H9 (cell line): ENCODE data around the gene HEXIM1. TPM values are rescaled to one million over a fixed set of nuclear protein-coding genes. Genes with fewer than 3 reads are reported as not detected.
A peak's percentile ranks its signal among the peaks of the same experiment; 100 is the strongest.

Experiments
- DNase-seq: peaks from one replicate; pipeline ENCODE4 v3.0.0-alpha.2; 2017
- H2AFZ ChIP-seq: one replicate; pipeline ENCODE4 v1.6.1; 2013; ENCODE audit warnings: mild to moderate bottlenecking, low read length, control low read depth, moderate library complexity
- H2AK5ac ChIP-seq: 2 replicates; pipeline ENCODE4 v1.6.1; 2013; ENCODE audit warnings: low read length, control low read depth, mixed read lengths; ENCODE audit not compliant: insufficient read length
- H2BK120ac ChIP-seq: one replicate; pipeline ENCODE4 v1.6.1; 2013; ENCODE audit warnings: low read depth, mild to moderate bottlenecking, low read length, control low read depth, inconsistent platforms; ENCODE audit not compliant: poor library complexity, severe bottlenecking
- H2BK12ac ChIP-seq: 2 replicates; pipeline ENCODE4 v1.6.1; 2013; ENCODE audit warnings: low read length, control low read depth, mixed read lengths, low read depth; ENCODE audit not compliant: insufficient read length
- H2BK15ac ChIP-seq: 2 replicates; pipeline ENCODE4 v1.6.1; 2013; ENCODE audit warnings: low read depth, low read length, control low read depth
- H2BK20ac ChIP-seq: one replicate; pipeline ENCODE4 v1.6.1; 2013; ENCODE audit warnings: low read depth, mild to moderate bottlenecking, low read length, control low read depth, inconsistent platforms; ENCODE audit not compliant: poor library complexity, severe bottlenecking
- H2BK5ac ChIP-seq: 2 replicates; pipeline ENCODE4 v1.6.1; 2013; ENCODE audit warnings: low read length, control low read depth, mixed read lengths; ENCODE audit not compliant: insufficient read length
- H3K14ac ChIP-seq: 2 replicates; pipeline ENCODE4 v1.6.1; 2013; ENCODE audit warnings: low read length, control low read depth; ENCODE audit not compliant: insufficient read depth
- H3K18ac ChIP-seq: 2 replicates; pipeline ENCODE4 v1.6.1; 2013; ENCODE audit warnings: low read depth, mild to moderate bottlenecking, mixed read lengths, low read length, control low read depth; ENCODE audit not compliant: insufficient read length
- H3K23ac ChIP-seq: 2 replicates; pipeline ENCODE4 v1.6.1; 2013; ENCODE audit warnings: low read length, control low read depth, mixed read lengths, low read depth; ENCODE audit not compliant: insufficient read length
- H3K23me2 ChIP-seq: 2 replicates; pipeline ENCODE4 v1.6.1; 2013; ENCODE audit warnings: low read depth, mild to moderate bottlenecking, mixed read lengths, low read length, control low read depth; ENCODE audit not compliant: insufficient read length, poor library complexity, severe bottlenecking
- H3K27ac ChIP-seq: 2 replicates; pipeline ENCODE4 v1.5.1; 2013; ENCODE audit warnings: low read length, control low read depth, mixed read lengths, low read depth; ENCODE audit not compliant: insufficient read length
- H3K27me3 ChIP-seq: 2 replicates; pipeline ENCODE4 v1.6.1; 2013; ENCODE audit warnings: low read length, control low read depth, inconsistent platforms; ENCODE audit not compliant: insufficient read depth
- H3K4ac ChIP-seq: 2 replicates; pipeline ENCODE4 v1.6.1; 2013; ENCODE audit warnings: low read depth, mild to moderate bottlenecking, control low read depth, inconsistent platforms, low read length, moderate library complexity
- H3K4me1 ChIP-seq: 2 replicates; pipeline ENCODE4 v1.6.1; 2013; ENCODE audit warnings: low read length, control low read depth, inconsistent platforms; ENCODE audit not compliant: insufficient read depth
- H3K4me2 ChIP-seq: 2 replicates; pipeline ENCODE4 v1.6.1; 2013; ENCODE audit warnings: low read length, control low read depth, mixed read lengths; ENCODE audit not compliant: insufficient read length, insufficient read depth
- H3K56ac ChIP-seq: 2 replicates; pipeline ENCODE4 v1.6.1; 2013; ENCODE audit warnings: low read depth, mild to moderate bottlenecking, mixed read lengths, low read length, control low read depth; ENCODE audit not compliant: insufficient read length
- H3K79me1 ChIP-seq: 2 replicates; pipeline ENCODE4 v1.6.1; 2013; ENCODE audit warnings: low read depth, mild to moderate bottlenecking, moderate library complexity, low read length, control low read depth, inconsistent platforms; ENCODE audit not compliant: insufficient read depth, poor library complexity, severe bottlenecking
- H3K79me2 ChIP-seq: 2 replicates; pipeline ENCODE4 v1.6.1; 2013; ENCODE audit warnings: low read length, control low read depth, inconsistent platforms; ENCODE audit not compliant: insufficient read depth
- H3K9ac ChIP-seq: 2 replicates; pipeline ENCODE4 v1.6.1; 2013; ENCODE audit warnings: low read length, control low read depth, mixed read lengths; ENCODE audit not compliant: insufficient read length; ENCODE audit errors: extremely low read depth
- H3K9me3 ChIP-seq: one replicate; pipeline ENCODE4 v1.6.1; 2013; ENCODE audit warnings: low read depth, low read length, inconsistent platforms; ENCODE audit not compliant: control insufficient read depth
- H3T11ph ChIP-seq: one replicate; pipeline ENCODE4 v1.6.1; 2013; ENCODE audit warnings: mild to moderate bottlenecking, low read length, control low read depth, inconsistent platforms
- H4K20me1 ChIP-seq: one replicate; pipeline ENCODE4 v1.6.1; 2013; ENCODE audit not compliant: control insufficient read depth, insufficient read length, insufficient read depth
- H4K5ac ChIP-seq: 2 replicates; pipeline ENCODE4 v1.6.1; 2013; ENCODE audit warnings: low read depth, mild to moderate bottlenecking, mixed read lengths, low read length, control low read depth; ENCODE audit not compliant: insufficient read length
- H4K8ac ChIP-seq: replicated peaks from 2 replicates; pipeline ENCODE4 v1.6.1; 2013; ENCODE audit warnings: low read length, control low read depth, mixed read lengths, low read depth; ENCODE audit not compliant: insufficient read length
- H4K91ac ChIP-seq: 2 replicates; pipeline ENCODE4 v1.6.1; 2013; ENCODE audit warnings: low read depth, mild to moderate bottlenecking, moderate library complexity, mixed read lengths, low read length, control low read depth; ENCODE audit not compliant: insufficient read length
- H3K27ac Mint-ChIP-seq, 3 experiments: 2 replicates in 2 of 3; 3 replicates in 1 of 3; pipeline ENCODE4 v1.8.0; 2020 to 2021; ENCODE audit warnings: mixed read lengths in 3 of 3, mild to moderate bottlenecking in 1 of 3, moderate library complexity in 1 of 3
- H3K27me3 Mint-ChIP-seq: 2 replicates; pipeline ENCODE4 v1.8.0; 2021; ENCODE audit warnings: low read depth, mild to moderate bottlenecking, moderate library complexity, mixed read lengths
- H3K36me3 Mint-ChIP-seq, 3 experiments: 2 replicates in 2 of 3; 3 replicates in 1 of 3; pipeline ENCODE4 v1.8.0; 2020 to 2021; ENCODE audit warnings: low read depth in 3 of 3, mixed read lengths in 3 of 3; ENCODE audit not compliant: insufficient read depth in 1 of 3
- H3K4me1 Mint-ChIP-seq, 2 experiments: 2 replicates each; pipeline ENCODE4 v1.8.0; 2020; ENCODE audit warnings: mixed read lengths in 2 of 2
- H3K4me3 Mint-ChIP-seq, 2 experiments: 2 replicates in 1 of 2; 3 replicates in 1 of 2; pipeline ENCODE4 v1.8.0; 2020 to 2021; ENCODE audit warnings: mild to moderate bottlenecking in 2 of 2, mixed read lengths in 2 of 2, moderate library complexity in 1 of 2
- H3K9me3 Mint-ChIP-seq, 2 experiments: 2 replicates in 1 of 2; 3 replicates in 1 of 2; pipeline ENCODE4 v1.8.0; 2020; ENCODE audit warnings: mild to moderate bottlenecking in 2 of 2, mixed read lengths in 2 of 2, moderate library complexity in 1 of 2
- CTCF ChIP-seq: fragments of 200-600 bp; sonication (generic); conservative IDR thresholded peaks from 3 replicates; pipeline ENCODE4 v1.8.0; 2021; ENCODE audit warnings: antibody characterized with exemption, mild to moderate bottlenecking
- WGBS: extraction: QIAGEN DNeasy Blood & Tissue Kit; methylation state at CpG from one replicate; pipeline ENCODE4 v1.1.7; 2013; ENCODE audit warnings: missing lambda C conversion rate, low lambda C conversion rate, mixed read lengths; ENCODE audit not compliant: insufficient read length; ENCODE audit errors: extremely low coverage; 5-methylcytosine and 5-hydroxymethylcytosine counted together
- total RNA-seq: library from RNA; stranded (reverse); gene quantifications from 2 replicates; pipeline ENCODE4 v1.2.1, GENCODE V29; 2021

HEXIM1 gene
- total RNA-seq, 1 experiment from 2014 or later = 32.4 TPM

- H3K4me1 Mint-ChIP-seq = peaks cover 5 to 12% of the 10 kb centered on the region in 2 experiments
- Histone ChIP-seq H3K4ac (no peak overlapping the region), H3K79me2 (no peaks in the 10 kb centered on the region), H3K9ac (no peak overlapping the region), H4K20me1 (no peaks in the 10 kb centered on the region), H2AFZ (no peak overlapping the region), H2BK20ac (no peak overlapping the region), H3K23me2 (no peaks in the 10 kb centered on the region), H4K5ac (no peak overlapping the region), H3K27me3 (no peaks in the 10 kb centered on the region), H2AK5ac (no peak overlapping the region), H2BK5ac (no peak overlapping the region), H3K23ac (no peak overlapping the region), H3K56ac (no peak overlapping the region), H3K4me1 (no peaks in the 10 kb centered on the region), H2BK12ac (no peak overlapping the region), H3T11ph (no peak overlapping the region), H2BK120ac (no peak overlapping the region), H4K91ac (no peak overlapping the region), H4K8ac (no peak overlapping the region), H3K18ac (no peak overlapping the region), H3K4me2 (no peak overlapping the region), H3K9me3 (no peaks in the 10 kb centered on the region), H3K79me1 (no peaks in the 10 kb centered on the region), H3K14ac (no peak overlapping the region), H3K27ac (no peak overlapping the region), H2BK15ac (no peak overlapping the region)
- TF ChIP-seq CTCF = no peak
- no CpG with 5 or more reads among the region's 7 CpGs for WGBS
- peaks cover 2% of the 10 kb centered on the region; the same call in 1 of the 2 replicates for H3K27me3 Mint-ChIP-seq
- no peak for DNase-seq
- H3K27ac Mint-ChIP-seq = peak overlapping the region in 2 of 3 experiments; percentile 3 to 35; a peak in 2 of 7 replicates
- H3K4me3 Mint-ChIP-seq = no peak overlapping the region
- no peaks in the 10 kb centered on the region for H3K9me3 Mint-ChIP-seq
- no peaks in the 10 kb centered on the region; a peak in 1 of 7 replicates for H3K36me3 Mint-ChIP-seq
These were observed 38.6 kb downstream of the HEXIM1 start for GRCh38 chr17:45186801-45187354.
